GM21717 (cell line): ENCODE data around the gene NPAS3.

Source experiments
- ATAC-seq: cut with Tn5 transposase; IDR thresholded peaks from one replicate; pipeline ENCODE4 v1.9.1; 2021; ENCODE audit warnings: mild to moderate bottlenecking, moderate library complexity; ENCODE audit not compliant: unreplicated experiment

NPAS3 gene

DNA sequence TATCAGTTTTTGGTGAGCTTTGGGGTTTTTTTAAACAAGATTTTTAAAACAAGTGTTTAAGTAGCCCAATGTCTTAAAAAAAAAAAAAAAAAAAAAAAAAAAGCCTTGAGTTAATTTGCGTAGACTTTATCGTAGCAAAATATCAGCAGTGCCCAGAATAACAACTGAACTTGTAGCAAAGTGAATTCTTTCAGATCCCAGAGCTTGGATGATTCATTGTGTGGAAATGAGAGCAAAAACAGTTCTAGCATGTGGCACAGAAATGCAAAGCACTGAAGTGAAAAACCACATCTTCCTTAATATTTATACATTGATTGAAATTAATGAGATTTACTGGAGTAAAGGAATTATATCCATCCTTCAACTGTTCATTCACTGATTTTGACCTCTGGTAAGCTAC is 754.1 kb downstream of the NPAS3 start:
- ATAC-seq: no peak

- no peak for ATAC-seq
Observed at GRCh38 chr14:33693237-33693636, 754.6 kb downstream of the NPAS3 start.

DNA sequence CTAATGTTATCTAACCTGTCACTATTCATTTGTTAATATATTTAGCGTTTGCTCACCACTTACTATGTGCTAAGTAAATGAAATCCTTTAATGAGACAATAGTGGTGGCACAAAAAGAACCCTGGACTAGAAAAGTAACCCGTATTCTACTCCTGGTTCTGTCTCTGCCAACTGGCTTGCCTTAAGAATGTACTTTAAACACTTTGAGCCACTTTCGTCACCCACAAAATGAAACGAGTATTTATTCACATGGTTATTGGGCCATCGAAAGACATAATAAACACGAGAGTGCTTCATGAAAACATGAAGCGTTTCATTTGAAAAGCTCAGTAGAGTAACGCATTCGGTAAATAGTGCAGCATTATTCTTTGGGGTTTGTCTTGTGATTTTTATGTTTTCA is 757.5 kb downstream of the NPAS3 start:
- ATAC-seq: no peak

- ATAC-seq: no peak
Observed at GRCh38 chr14:33699300-33699983, 760.8 kb downstream of the NPAS3 start.

DNA sequence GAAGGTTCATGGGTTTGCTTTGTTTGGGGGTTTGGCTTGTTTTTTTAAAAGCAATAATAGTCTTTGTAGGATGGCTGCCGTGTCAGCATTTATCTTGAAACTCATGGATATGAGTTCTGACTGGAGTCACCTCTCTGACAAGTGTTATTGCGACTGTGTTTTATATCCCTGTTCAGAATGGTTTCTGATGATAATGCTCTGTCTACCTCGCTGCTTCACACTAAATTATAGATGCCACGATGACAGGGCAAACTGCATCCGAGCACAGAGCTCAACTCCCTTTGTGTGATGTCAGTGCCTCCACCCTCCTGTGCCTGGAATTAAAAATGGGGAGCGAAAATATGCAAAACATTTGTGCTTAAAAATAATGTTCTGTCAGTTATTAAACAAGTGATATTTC is 761.4 kb downstream of the NPAS3 start:
- no peak for ATAC-seq

DNA sequence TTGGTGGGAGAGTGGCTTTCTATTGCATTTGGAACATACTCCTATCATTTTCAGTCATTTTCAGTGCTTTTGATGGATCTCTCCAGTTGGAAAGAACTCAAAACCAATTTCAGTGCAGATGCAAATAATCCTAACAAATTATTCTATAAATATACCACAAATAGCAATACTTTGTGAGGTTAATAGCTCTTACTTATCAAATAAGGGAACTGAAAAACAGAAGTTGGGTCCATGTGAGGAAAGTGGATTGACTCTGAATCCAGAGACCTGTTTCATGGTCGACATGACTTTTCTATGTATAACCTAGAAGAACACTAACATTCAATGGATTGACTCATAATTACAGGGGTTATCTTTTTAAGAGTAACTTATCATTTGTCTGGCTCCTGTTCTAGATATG is 763.6 kb downstream of the NPAS3 start:
- ATAC-seq: no peak

DNA sequence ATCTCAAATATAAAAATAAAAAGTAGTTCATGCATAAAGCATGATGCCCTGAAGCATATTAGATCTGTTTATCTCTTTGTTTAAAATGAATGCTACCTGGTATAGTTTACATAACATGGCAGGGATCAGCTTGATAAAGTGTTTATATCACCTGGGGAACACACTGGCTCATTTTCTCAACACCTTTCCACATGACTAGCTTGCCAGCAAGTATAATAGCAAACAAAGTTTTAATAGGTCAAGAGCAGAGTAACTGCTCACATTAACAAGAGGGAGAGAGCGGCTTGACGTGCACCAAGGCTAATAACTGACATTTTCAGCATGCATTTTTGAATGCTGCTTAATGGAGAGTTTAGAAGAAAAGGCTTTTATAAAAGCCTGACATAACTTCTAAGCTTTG is 765.8 kb downstream of the NPAS3 start:
- no peak for ATAC-seq

DNA sequence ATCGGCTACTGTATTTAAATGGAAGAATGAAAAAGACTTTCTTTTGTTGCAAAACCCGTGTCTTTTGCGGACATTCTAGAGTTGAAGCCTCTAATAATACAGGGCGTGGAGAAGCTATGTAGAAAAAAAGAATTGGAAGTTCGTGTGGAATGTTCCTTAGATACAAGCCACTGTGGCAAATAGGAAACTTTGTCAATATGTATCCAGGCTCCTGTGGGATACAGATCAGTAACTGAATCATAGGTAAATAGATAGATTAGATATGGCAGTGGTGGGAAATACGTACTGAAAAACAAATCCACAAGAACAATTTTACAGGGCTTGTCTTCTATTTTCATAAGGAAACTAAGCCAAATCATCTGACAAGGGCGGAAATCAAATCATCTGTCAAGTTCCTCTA is 766.8 kb downstream of the NPAS3 start:
- ATAC-seq: no peak

- ATAC-seq: no peak
Observed at GRCh38 chr14:33707716-33708115, 769.0 kb downstream of the NPAS3 start.

DNA sequence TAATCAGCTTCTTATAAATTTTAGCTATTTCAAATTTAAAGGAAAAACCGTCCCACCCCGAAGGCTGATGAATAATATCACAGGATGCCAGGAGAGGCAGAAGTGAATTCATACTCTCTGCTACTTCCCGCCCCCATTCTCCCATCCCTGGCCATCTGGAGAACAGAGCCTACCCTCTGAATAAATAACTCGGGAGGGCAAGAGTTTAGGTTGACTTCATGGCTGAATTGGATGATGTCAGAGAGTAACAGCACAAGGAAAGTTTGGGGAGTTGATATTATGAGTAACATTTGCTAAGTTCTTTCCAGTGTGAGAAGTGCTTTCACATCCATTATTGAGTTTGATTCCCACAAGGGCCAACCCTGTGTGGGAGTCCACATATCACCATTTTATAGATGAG is 770.6 kb downstream of the NPAS3 start:
- ATAC-seq: no peak

GRCh38 chr14:33709711-33710110 is 771.0 kb downstream of the NPAS3 start:
- ATAC-seq: no peak

- no peak for ATAC-seq
Observed at GRCh38 chr14:33710273-33710672, 771.6 kb downstream of the NPAS3 start.

DNA sequence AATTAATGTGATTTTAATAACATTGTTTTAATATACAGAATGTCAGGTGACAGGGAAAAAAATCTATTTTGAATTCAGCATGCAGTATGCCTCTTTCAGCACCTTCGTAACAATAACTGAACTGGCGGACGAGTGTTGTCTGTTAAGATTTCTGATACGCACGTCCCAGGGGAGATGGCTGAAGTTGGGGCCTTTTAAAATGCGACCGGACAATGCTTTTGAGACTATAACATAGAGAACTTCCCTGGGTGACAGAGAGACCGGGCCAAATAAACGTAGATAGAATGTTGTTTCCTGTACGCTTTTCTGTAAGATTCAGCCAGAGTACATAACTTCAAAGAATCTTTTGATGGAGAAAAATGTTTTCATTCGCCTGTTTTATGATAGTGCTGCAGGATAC is 772.5 kb downstream of the NPAS3 start:
- no peak for ATAC-seq

GRCh38 chr14:33711811-33712216 is 773.1 kb downstream of the NPAS3 start:
- ATAC-seq: no peak

GRCh38 chr14:33714527-33715226 is 776.0 kb downstream of the NPAS3 start:
- no peak for ATAC-seq

GRCh38 chr14:33715227-33715528 is 776.5 kb downstream of the NPAS3 start:
- no peak for ATAC-seq

DNA sequence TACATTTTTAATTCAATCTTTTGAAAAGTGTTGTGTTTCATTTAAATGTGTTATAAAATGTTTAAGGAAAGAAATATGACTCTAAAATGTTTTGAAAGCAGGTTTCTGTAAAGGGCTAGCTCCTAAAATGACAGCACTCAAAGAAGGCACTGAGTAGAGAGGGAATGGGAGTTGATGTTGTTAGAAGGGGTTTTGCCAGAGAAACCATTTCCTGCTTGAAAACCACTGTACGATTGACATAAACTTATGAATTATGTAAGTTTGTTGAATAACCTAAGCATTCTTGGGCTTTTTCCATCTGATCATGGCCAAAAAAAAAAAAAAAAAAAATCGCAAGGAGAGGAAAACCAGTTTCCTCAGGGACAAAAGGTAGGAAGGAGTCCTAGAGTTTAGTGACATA is 778.2 kb downstream of the NPAS3 start:
- no peak for ATAC-seq

DNA sequence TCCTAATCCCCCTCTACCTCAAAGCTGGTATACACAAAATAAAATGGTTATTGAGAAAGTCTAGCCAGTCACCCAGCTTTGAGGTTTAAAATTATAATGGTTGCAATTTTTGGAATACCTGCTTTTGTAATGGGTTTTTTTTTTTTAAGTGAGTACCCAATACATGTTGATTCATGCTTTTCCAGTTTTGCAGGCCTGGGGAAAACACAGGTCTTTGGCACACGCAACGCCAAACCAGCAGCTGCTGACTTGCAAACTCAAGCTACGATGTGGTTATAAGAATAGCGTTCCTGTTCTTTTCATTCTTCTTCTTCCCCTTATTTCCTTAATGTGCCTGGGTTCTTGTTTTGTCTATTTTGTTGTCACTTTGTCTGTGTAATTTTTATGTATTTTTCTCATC is 779.2 kb downstream of the NPAS3 start:
- no peak for ATAC-seq

DNA sequence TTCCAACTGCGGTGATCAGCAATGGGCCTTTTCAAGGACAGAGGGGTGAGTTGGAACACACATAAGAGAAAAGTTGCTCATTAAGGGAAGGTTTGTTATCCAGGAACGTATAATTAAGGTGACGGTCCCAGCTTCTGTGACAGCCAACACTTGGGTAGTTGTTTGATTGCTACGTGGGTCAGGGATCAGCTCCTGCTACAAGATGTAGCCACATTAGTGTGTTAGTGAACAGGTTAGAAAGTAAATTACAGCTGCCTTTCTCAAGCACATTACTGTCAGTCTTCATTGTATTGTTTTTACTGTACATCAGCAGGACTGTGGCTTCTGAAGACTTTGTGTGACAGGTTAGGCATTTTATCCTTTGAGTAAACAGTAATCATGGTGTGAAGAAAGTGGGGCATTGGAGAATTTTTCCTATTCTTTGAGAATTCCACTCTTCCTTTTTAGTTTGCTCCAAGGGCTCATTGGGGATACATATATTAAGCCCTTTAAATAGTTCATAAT is 781.7 kb downstream of the NPAS3 start:
- no peak for ATAC-seq

GRCh38 chr14:33726685-33727084 is 788.0 kb downstream of the NPAS3 start:
- ATAC-seq: no peak

- no peak for ATAC-seq
Observed at GRCh38 chr14:33727606-33728005, 788.9 kb downstream of the NPAS3 start.

GRCh38 chr14:33728010-33728498 is 789.4 kb downstream of the NPAS3 start:
- ATAC-seq: no peak

DNA sequence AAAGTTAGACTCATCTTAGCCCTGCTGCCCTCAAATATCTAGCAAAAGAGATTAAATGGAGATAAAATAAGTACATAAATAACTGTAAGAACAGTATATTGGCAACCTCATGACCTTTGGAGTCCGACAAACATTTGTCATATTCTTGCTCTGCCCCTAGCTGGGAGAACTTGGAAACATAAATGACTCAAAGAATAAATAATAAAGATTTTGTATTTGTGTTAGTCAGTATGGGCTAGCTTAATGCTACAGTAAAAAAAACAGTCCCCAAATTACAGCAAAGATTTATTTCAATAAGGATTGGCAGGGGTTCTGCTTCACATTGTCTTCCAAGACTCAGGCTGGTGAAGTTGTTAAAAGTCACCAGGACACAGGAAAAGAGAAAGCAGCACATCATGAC is 791.5 kb downstream of the NPAS3 start:
- no peak for ATAC-seq
